ENCODE data around the gene HSPA14. TPM values are rescaled to one million over a fixed set of nuclear protein-coding genes. Genes with fewer than 3 reads are reported as not detected.

The HSPA14 gene
- total and polyA plus RNA-seq, 8 donors: 1.2 to 25.9 (median 16.3) TPM; not detected in 1

DNA sequence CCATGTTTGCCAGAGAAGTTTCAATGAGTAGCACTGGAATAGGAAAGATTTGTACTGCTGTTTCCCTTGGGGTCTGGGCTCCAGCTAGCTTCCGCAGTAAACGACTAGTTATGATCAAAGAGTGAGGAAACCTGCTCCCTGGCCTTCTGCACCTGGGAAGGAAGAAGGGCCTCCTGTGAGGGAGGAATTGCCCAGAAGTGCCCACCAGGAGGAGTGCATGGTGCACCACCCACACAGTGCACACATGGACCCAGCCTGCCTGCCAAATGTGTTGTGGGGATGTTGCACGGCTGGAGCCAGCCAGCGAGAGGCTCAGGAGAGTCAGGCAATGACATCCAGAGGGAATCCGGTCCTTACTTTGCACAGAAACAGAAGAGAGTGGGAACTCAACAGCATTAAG lies 36.4 kb upstream of the HSPA14 start:
- Histone ChIP-seq H3K36me3 (no peaks in the 10 kb centered on the region), H3K27ac (no peak overlapping the region), H3K27me3 (no peaks in the 10 kb centered on the region), H3K9me3 (no peaks in the 10 kb centered on the region), H3K4me3 (no peak overlapping the region), H3K4me1 (no peaks in the 10 kb centered on the region)
- TF ChIP-seq EP300 (IDR thresholded peaks at IDR 0.05) (no peak), CTCF (IDR thresholded peaks at IDR 0.05) (no peak), POLR2AphosphoS5 (IDR thresholded peaks at IDR 0.05) (no peak), POLR2A (IDR thresholded peaks at IDR 0.05) (no peak)
- peak in 1 of 2 donors; percentile 58 for DNase-seq
- intact Hi-C loops (cut with DNase I; ENCODE audit: low total_unique reads): no loop called here
- WGBS, 5 donors: 56 to 70% (median 63%) methylated on average over 5 of the region's 5 CpGs

DNA sequence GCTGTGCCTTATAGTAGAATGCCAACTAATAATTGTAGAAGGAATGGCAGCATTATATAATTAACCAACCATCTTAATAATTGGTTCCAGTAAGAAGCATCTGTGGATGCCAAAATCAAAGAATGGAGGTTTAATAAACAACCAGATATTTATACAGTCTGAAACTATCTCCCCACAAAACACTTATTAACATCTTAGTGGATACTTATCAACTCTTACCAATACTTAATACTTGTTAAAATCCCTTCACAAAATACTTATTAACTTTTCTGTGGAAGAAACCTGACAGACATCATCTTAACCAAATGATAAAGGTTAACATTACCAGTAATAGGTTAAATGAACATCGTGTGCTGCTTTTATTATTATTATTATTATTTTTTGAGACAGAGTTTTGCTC lies 34.3 kb upstream of the HSPA14 start:
- intact Hi-C loops (cut with DNase I; ENCODE audit: low total_unique reads): no loop called here
- Histone ChIP-seq H3K4me3 (no peak overlapping the region), H3K27ac (no peak overlapping the region), H3K27me3 (no peaks in the 10 kb centered on the region), H3K9me3 (no peaks in the 10 kb centered on the region), H3K4me1 (no peaks in the 10 kb centered on the region), H3K36me3 (no peaks in the 10 kb centered on the region)
- DNase-seq: no peak
- 5 to 85% (median 58%) methylated on average over 1 of the region's 1 CpG for WGBS, 5 donors
- no peak for TF ChIP-seq POLR2A (IDR thresholded peaks at IDR 0.05)
- TF ChIP-seq POLR2AphosphoS5 (IDR thresholded peaks at IDR 0.05): no peak

GRCh38 chr10:14806318-14806717 lies 31.8 kb upstream of the HSPA14 start:
- Histone ChIP-seq H3K9me3 (no peaks in the 10 kb centered on the region), H3K4me1 (no peaks in the 10 kb centered on the region), H3K4me3 (no peak overlapping the region), H3K36me3 (no peaks in the 10 kb centered on the region), H3K27ac (no peak overlapping the region), H3K27me3 (no peaks in the 10 kb centered on the region)
- intact Hi-C loops (cut with DNase I; ENCODE audit: low total_unique reads): no loop called here
- no peak for DNase-seq
- TF ChIP-seq EP300 (IDR thresholded peaks at IDR 0.05) (no peak), POLR2A (IDR thresholded peaks at IDR 0.05) (no peak), CTCF (IDR thresholded peaks at IDR 0.05) (no peak), POLR2AphosphoS5 (IDR thresholded peaks at IDR 0.05) (no peak)
- 71 to 86% (median 84%) methylated on average over 3 of the region's 3 CpGs for WGBS, 5 donors

- H3K36me3 ChIP-seq: no peaks in the 10 kb centered on the region
- DNase-seq: no peak
- no peaks in the 10 kb centered on the region for H3K9me3 ChIP-seq
- H3K4me1 ChIP-seq: no peaks in the 10 kb centered on the region
- no peak overlapping the region for H3K4me3 ChIP-seq
- TF ChIP-seq EP300 (IDR thresholded peaks at IDR 0.05): no peak
- TF ChIP-seq CTCF (IDR thresholded peaks at IDR 0.05): no peak
- no peak for TF ChIP-seq POLR2A (IDR thresholded peaks at IDR 0.05)
- TF ChIP-seq POLR2AphosphoS5 (IDR thresholded peaks at IDR 0.05): no peak
- H3K27me3 ChIP-seq: no peaks in the 10 kb centered on the region
- intact Hi-C loops (cut with DNase I; ENCODE audit: low total_unique reads): no loop called here
- H3K27ac ChIP-seq: no peak overlapping the region
- 49 to 65% (median 58%) methylated on average over 9 of the region's 9 CpGs for whole genome bisulfite sequencing, 5 donors
Measured at GRCh38 chr10:14810969-14811953, 26.8 kb upstream of the HSPA14 start.

GRCh38 chr10:14812271-14812670 lies 25.8 kb upstream of the HSPA14 start:
- WGBS, 5 donors: 89 to 96% (median 93%) methylated on average over 3 of the region's 3 CpGs
- H3K27me3 ChIP-seq: no peaks in the 10 kb centered on the region
- DNase-seq: no peak
- no peak overlapping the region for H3K4me3 ChIP-seq
- H3K4me1 ChIP-seq: no peaks in the 10 kb centered on the region
- no peak for TF ChIP-seq EP300 (IDR thresholded peaks at IDR 0.05)
- no peak for TF ChIP-seq CTCF (IDR thresholded peaks at IDR 0.05)
- TF ChIP-seq POLR2AphosphoS5 (IDR thresholded peaks at IDR 0.05): no peak
- no peak for TF ChIP-seq POLR2A (IDR thresholded peaks at IDR 0.05)
- H3K27ac ChIP-seq: no peak overlapping the region
- intact Hi-C loops (cut with DNase I; ENCODE audit: low total_unique reads): no loop called here
- no peaks in the 10 kb centered on the region for H3K9me3 ChIP-seq
- H3K36me3 ChIP-seq: no peaks in the 10 kb centered on the region

Data from stomach (tissue), 9 donors.